HG03095 (cell line): ENCODE measurements around the gene ARAF.
"Not testable (repeated sequence)": the region's sequence is repeated elsewhere in the genome, so short reads cannot be mapped to it uniquely, and the experiment has no call there.

Source experiments
- ATAC-seq: cut with Tn5 transposase; IDR thresholded peaks from one replicate; pipeline ENCODE4 v1.9.1; 2021; ENCODE audit warnings: moderate library complexity; ENCODE audit not compliant: unreplicated experiment

Gene ARAF

DNA sequence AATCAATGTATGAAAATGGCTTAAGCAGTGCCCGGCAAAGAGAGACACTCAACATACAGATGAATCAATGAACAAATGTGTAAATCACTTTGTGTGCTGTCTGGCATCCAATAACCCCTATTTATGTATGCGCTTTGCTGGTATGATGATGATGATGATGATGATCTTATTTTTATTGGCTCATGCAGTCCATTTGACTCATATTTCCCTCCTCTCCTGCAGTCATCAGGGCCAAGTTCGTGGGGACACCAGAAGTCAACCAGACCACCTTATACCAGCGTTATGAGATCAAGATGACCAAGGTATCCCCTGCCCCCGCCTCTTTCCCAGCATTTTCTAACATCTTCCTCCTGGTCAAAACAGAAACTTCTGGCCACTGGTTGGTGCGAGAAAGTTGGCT, 23.7 kb downstream of the ARAF start:
- ATAC-seq = no peak

DNA sequence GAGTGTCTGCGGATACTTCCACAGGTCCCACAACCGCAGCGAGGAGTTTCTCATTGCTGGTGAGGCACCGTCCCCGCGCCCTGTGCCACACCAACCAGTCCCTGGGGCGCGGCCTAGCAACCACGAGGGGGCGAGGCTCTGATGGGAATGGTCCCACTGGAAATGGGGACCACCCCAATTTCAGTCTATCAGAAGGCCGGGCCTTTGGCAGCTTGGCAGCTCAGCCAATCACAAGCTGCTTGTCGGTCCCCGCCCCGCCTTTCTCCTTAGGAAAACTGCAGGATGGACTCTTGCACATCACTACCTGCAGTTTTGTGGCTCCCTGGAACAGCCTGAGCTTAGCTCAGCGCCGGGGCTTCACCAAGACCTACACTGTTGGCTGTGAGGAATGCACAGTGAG, 24.3 kb downstream of the ARAF start:
- ATAC-seq = no peak

DNA sequence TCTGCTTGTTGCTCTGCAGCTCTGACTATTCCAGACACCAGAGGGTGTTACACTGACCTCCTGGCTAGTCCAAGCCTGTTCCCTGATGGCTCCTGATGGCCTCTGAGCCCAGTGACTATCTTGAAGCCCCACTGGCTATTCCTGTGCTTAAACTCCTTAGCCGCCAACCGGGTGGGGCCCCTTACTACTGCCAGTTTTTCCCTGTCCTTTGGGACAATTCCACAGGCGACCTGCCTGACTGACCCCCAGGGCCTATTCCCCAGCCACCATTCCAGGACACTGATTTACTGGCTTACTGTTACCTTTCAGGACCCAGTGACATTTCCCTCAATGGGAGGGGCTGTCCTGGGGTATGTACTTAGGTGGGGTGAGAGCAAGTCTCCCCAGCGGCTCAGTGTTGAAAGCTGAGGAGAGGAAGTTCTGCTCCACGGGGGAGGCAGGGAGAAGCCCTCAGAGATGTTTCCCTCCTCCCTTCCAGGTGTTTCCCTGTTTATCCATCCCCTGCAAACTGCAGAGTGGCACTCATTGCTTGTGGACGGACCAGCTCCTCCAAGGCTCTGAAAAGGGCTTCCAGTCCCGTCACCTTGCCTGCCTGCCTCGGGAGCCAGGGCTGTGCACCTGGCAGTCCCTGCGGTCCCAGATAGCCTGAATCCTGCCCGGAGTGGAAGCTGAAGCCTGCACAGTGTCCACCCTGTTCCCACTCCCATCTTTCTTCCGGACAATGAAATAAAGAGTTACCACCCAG, 25.2 kb downstream of the ARAF start:
- no peak for ATAC-seq

- no peak for ATAC-seq
These were observed 26.3 kb downstream of the ARAF start for GRCh38 chrX:47587091-47587891.

DNA sequence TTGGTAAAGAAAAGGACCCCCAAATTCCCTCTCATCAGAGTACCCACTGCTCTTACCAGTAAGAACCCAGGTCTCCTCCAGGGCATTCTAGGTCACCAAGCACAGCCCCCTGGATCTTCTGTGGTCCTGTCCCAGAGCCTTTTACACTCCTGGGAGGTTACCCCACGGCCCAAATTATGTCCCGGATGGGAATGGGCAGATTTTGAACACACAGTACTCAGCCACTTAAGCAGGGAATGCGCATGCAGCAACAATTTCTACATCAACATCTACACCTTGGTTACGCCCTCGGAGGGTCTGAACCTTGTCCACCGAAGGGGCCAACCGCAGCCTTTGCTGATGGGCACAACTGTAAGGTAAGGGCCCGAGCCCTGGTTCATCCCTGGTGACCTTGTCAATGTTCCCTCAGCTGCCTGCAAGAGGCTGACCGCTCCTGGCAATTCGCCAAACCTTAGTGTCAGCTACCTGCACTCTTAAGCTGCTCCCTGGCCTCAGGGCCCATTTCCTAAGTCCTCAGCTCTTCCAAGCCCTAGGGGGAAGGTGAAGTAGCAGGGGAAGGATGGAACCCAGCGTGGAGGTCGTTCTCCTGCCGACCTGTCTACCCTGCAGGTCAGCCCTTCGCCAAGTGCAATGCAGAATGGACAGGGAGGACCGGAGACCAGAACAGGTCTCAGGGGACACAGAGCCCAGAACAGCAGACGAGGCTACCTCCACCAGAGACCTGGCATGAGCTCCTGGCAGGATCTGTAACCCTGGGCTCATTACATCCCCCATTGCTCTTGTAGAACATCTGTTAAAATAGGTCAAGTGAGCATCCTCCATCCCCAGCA, 27.1 kb downstream of the ARAF start:
- ATAC-seq = no peak

DNA sequence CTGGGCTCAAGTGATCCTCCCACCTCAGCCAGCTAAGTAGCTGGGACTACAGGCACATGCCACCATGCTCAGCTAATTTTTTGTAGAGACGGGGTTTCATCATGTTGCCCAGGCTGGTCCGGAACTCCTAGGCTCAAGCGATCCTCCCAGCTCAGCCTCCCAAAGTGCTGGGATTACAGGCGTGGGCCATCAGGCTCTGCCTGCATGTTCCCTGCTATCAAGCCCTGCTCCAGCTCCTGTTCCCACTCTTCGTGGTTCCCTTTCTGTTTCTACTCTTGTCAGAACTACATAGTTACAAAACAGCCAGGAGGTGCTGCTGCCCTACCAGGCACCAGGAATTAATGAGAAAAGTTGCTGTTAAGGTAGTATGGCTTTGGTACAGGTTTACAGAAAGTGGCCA, 30.0 kb downstream of the ARAF start:
- ATAC-seq = no peak

DNA sequence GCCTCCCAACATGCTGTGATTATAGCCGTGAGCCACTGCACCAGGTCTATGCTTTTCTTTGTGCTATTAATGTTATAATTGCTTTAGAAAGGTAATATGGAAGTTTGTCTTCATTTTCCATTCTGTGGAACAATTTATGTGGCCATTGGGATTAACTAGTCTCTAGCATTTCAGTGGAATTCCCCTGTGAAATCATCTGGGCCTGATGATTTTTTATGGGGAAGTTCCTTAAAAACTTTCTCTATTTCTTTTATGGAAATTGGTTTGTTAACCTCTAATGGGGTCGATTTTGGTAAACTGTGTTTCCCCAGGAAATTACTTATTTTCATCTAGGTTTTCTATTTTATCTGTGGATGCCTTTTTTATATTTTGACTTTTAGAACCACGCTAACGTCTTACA, 32.5 kb downstream of the ARAF start:
- no peak for ATAC-seq

GRCh38 chrX:47595716-47596251, 34.8 kb downstream of the ARAF start:
- no peak for ATAC-seq

GRCh38 chrX:47596256-47596655, 35.3 kb downstream of the ARAF start:
- ATAC-seq = no peak

- no peak for ATAC-seq
These were observed 36.2 kb downstream of the ARAF start for GRCh38 chrX:47597222-47597621.

DNA sequence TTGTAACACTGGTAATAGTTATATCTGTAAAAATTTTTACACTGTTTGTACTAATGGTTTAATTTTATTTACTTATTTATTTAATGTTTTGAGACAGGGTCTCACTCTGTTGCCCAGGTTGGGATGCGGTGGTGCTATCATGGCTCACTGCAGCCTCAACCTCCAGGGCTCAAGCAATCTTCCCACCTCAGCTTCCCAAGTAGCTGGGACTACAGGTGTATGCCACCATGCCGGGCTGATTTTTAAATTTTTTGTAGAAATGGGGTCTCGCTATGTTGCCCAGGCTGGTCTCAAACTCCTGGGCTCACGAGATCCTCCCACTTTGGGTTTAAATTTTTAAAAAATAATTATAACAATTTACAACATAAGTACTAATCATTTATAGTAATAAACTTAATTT, 42.1 kb downstream of the ARAF start:
- ATAC-seq = not testable (repeated sequence)

DNA sequence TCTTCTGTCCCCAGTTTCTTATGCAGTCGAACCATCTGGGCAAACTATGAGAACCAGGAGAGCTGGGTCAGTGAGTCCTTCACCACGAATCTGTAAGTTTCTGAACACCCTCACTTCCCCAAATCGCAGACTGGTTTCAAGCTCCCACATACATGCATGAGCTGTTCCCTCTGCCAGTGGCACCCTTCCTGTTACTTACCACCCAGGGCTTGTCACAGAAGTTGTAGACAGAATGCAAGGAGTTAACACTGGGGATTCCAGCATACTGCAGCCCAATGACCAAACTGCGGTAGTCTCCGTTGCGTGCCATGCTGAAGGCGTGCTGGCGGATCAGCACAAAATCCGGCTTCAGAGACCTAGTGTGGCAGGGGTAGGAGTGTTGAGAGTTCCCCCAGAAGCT, 44.0 kb downstream of the ARAF start:
- ATAC-seq = no peak

DNA sequence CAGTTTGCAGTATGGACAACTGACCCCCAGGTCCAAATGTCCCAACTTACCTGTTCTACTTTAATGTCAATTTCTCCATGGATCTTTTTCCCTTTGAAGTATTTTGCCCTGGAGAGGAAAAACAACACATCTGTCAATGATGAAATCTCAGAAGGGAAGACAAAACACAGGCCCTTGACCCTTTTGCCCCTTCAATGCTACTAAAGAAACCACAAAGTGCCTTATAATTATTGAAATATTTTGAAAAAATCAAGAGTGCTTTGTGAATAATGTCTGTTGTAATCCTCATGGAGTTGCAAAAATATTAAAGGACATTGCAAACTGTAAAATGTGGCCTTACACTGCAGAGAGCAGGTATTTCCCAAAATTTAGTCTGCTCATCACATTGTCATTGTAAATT, 46.1 kb downstream of the ARAF start:
- no peak for ATAC-seq

DNA sequence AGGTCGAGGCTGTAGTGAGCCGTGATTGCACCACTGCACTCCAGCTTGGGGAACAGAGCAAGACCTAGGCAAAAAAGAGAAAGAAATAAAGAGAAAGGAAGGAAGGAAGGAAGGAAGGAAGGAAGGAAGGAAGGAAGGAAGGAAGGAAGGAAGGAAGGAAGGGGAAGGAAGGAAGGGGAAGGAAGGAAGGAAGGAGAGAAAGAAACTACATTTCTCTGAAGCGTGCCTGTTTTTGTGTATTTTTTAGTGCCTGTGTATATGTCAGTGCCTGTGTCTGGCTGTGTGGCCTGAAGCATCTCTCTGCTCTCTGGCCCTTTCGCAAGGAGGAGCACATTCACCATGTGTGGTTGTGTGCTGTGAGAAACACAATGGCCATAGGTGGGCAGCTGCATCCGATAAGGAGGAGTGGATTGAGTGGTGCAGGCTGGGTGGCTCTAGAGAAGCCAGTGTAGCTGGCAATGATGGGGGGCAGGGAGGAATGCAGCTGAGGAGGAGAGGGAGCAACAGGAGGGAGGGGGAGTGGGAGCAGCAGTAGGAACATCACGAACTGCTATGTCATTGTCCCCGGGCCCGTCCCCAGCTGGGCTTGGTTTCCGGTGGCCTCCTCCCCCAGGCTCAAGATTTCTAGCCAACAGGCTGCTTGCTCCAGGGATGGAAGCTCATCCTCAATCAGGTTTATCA, 47.3 kb downstream of the ARAF start:
- ATAC-seq = no peak

- ATAC-seq = no peak
These were observed 49.5 kb downstream of the ARAF start for GRCh38 chrX:47610511-47610910.

- no peak for ATAC-seq
These were observed 50.5 kb downstream of the ARAF start for GRCh38 chrX:47611489-47611888.

- ATAC-seq = no peak
These were observed 50.9 kb downstream of the ARAF start for GRCh38 chrX:47611926-47612325.

GRCh38 chrX:47612418-47612817, 51.4 kb downstream of the ARAF start:
- no peak for ATAC-seq

DNA sequence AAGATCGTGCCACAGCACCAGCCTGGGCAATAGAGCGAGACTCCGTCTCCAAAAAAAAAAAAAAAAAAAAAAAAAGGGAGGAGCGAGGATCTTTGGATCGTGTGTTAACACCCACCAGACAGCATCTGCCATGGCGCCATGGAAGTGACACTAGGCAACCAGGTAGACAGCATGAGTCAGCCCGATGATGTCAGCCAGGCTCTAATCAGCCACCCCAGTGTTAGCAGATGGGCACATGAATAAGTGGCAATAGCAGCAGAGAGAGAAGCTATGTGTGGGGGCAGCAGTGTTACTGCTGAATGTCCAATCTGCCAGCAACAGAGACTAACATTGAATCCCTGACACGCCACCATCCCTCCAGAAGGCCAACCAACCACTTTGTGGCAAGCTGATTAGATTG, 52.1 kb downstream of the ARAF start:
- ATAC-seq = no peak

DNA sequence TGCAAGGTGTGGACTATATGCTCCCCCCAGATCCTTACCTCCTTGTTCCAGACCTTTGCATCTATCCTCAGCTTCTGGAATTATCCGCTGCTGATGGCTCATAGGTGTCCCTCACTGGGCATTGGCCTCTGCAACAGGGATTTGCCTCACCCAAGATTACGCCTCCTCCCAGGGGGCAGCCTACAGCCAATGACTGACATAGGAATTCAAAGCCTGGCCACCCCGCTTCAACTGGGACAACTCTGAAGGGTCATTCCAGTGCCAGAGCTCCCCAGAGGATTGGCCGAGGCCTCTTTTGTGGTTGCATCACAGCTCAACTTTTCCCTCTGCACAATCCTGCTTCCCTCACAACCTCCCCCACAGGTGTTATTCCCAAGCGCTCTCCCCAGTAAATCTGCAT, 53.6 kb downstream of the ARAF start:
- no peak for ATAC-seq
